K562 (cell line): Measurements from ENCODE around the gene CHRNB1. TPM values are rescaled to one million over a fixed set of nuclear protein-coding genes. Genes with fewer than 3 reads are reported as not detected.
A peak's percentile ranks its signal among the peaks of the same experiment; 100 is the strongest.

Source experiments
- BCOR ChIP-seq: fragments of 450-650 bp; IDR thresholded peaks from 2 replicates; pipeline ENCODE4 v1.6.1; 2016
- CBFA2T2 ChIP-seq: fragments of 450-650 bp; conservative IDR thresholded peaks from 2 replicates; pipeline ENCODE4 v1.6.1; 2017; ENCODE audit warnings: mild to moderate bottlenecking
- CBX3 ChIP-seq, 2 experiments: IDR thresholded peaks; 1 replicate in 1 of 2; 2 replicates in 1 of 2; pipeline ENCODE4 v1.6.1; 2012; ENCODE audit warnings: inconsistent platforms in 2 of 2, low read length in 2 of 2, borderline replicate concordance in 1 of 2, control low read depth in 1 of 2
- CREB1 ChIP-seq, 2 experiments: sonication (generic) in 1 of 2; formaldehyde crosslinking in 1 of 2; IDR thresholded peaks; 2 replicates each; pipeline versions ENCODE4 v1.6.1 to v1.8.0; 2012 to 2022; ENCODE audit warnings: inconsistent platforms in 1 of 2, mild to moderate bottlenecking in 1 of 2, missing genetic modification reagents in 1 of 2, moderate library complexity in 1 of 2
- CREM ChIP-seq: IDR thresholded peaks from 2 replicates; pipeline ENCODE4 v1.6.1; 2014; ENCODE audit warnings: antibody characterized with exemption, low read depth
- ETS2 ChIP-seq: IDR thresholded peaks from 2 replicates; pipeline ENCODE4 v1.6.1; 2016; ENCODE audit warnings: borderline replicate concordance, missing genetic modification characterization, mild to moderate bottlenecking, moderate library complexity, missing compliant biosample characterization; ENCODE audit not compliant: poor library complexity, severe bottlenecking
- ETV1 ChIP-seq: fragments of 450-650 bp; conservative IDR thresholded peaks from 2 replicates; pipeline ENCODE4 v1.6.1; 2016; ENCODE audit warnings: missing genetic modification characterization, control low read depth, low read depth, missing compliant biosample characterization
- HDAC1 ChIP-seq, 2 experiments: fragments of 450-650 bp; IDR thresholded peaks; 2 replicates each; pipeline ENCODE4 v1.6.1; 2016 to 2017; ENCODE audit warnings: inconsistent platforms in 1 of 2, mild to moderate bottlenecking in 1 of 2, moderate library complexity in 1 of 2
- HOXB6 ChIP-seq: fragments of 250-450 bp; sonication (Bioruptor Pico); IDR thresholded peaks from 2 replicates; pipeline ENCODE4 v1.5.1; 2022; ENCODE audit warnings: mild to moderate bottlenecking, borderline replicate concordance
- JUNB ChIP-seq: fragments of 450-650 bp; formaldehyde crosslinking; conservative IDR thresholded peaks from 2 replicates; pipeline ENCODE4 v1.4.0; 2020; ENCODE audit warnings: mild to moderate bottlenecking
- MTA3 ChIP-seq: fragments of 450-650 bp; formaldehyde crosslinking; IDR thresholded peaks from 2 replicates; pipeline ENCODE4 v1.6.1; 2017; ENCODE audit warnings: mild to moderate bottlenecking, borderline replicate concordance
- RBM25 ChIP-seq: fragments of 200-400 bp; formaldehyde crosslinking; IDR thresholded peaks from 2 replicates; pipeline ENCODE4 v1.6.1; 2018; ENCODE audit warnings: low read length, low read depth, moderate library complexity; ENCODE audit not compliant: severe bottlenecking
- RNF2 ChIP-seq: sonication (generic); IDR thresholded peaks from 2 replicates; pipeline ENCODE4 v1.6.1; 2016
- SMAD4 ChIP-seq: fragments of 250-450 bp; sonication (Bioruptor Pico); conservative IDR thresholded peaks from 2 replicates; pipeline ENCODE4 v1.8.0; 2021; ENCODE audit warnings: inconsistent platforms, mild to moderate bottlenecking, moderate library complexity
- SMARCA4 ChIP-seq: fragments of 450-650 bp; IDR thresholded peaks from 2 replicates; pipeline ENCODE4 v1.6.1; 2016
- TCFL5 ChIP-seq: fragments of 250-450 bp; sonication (Bioruptor Pico); conservative IDR thresholded peaks from 2 replicates; pipeline ENCODE4 v1.6.1; 2021; ENCODE audit warnings: mild to moderate bottlenecking, moderate library complexity, matching md5 sums
- TGIF2 ChIP-seq: sonication (generic); formaldehyde crosslinking; IDR thresholded peaks from 2 replicates; pipeline ENCODE4 v1.8.1; 2022; ENCODE audit warnings: mild to moderate bottlenecking, missing genetic modification reagents, moderate library complexity
- ZKSCAN8 ChIP-seq: fragments of 200-800 bp; sonication (Bioruptor generic); IDR thresholded peaks from 2 replicates; pipeline ENCODE4 v1.6.1; 2016; ENCODE audit warnings: missing genetic modification characterization, missing compliant biosample characterization
- ZNF263 ChIP-seq: sonication (generic); formaldehyde crosslinking; IDR thresholded peaks from 2 replicates; pipeline ENCODE4 v1.8.0; 2022; ENCODE audit warnings: mild to moderate bottlenecking, missing genetic modification reagents, borderline replicate concordance
- ZNF778 ChIP-seq: fragments of 450-650 bp; formaldehyde crosslinking; IDR thresholded peaks from 2 replicates; pipeline ENCODE4 v1.4.0; 2020; ENCODE audit warnings: mild to moderate bottlenecking, moderate library complexity
- ZNF785 ChIP-seq: fragments of 250-450 bp; sonication (Bioruptor Pico); IDR thresholded peaks from 2 replicates; pipeline ENCODE4 v1.4.0; 2020; ENCODE audit warnings: mild to moderate bottlenecking
- ZNF79 ChIP-seq: fragments of 250-450 bp; sonication (Bioruptor Pico); IDR thresholded peaks from 2 replicates; pipeline ENCODE4 v1.4.0; 2020; ENCODE audit warnings: low read depth, mild to moderate bottlenecking, moderate library complexity
- polyA plus RNA-seq, 8 experiments: library from polyadenylated mRNA; depleted of rRNA in 4 of 8; stranded (reverse) in 5 of 8; unstranded in 3 of 8; fragments of >200 nt; fragmentation: Nextera tagmentation in 2 of 8; fragmentation: Illumina TruSeq in 1 of 8; extraction: Ambion mirVana in 2 of 8; extraction: Trizol in 1 of 8; gene quantifications; 2 replicates each; pipeline versions ENCODE4 v1.2.1 to v1.2.3, GENCODE V29; 2011 to 2014; ENCODE audit warnings: inconsistent platforms in 1 of 8, missing spikeins in 1 of 8
- total RNA-seq, 7 experiments: library from RNA; depleted of rRNA in 6 of 7; stranded (reverse); fragments of >200 nt in 6 of 7; fragmentation: Illumina TruSeq in 2 of 7; extraction: Trizol in 2 of 7; gene quantifications; 2 replicates each; pipeline versions ENCODE4 v1.2.1 to v1.2.3, GENCODE V29; 2011 to 2021; ENCODE audit warnings: low replicate concordance in 1 of 7
- TF ChIP-seq, protein P1 (sequence below), 2 experiments: fragments of 250-450 bp in 1 of 2; fragments of 450-650 bp in 1 of 2; sonication (Bioruptor Pico) in 1 of 2; IDR thresholded peaks; 2 replicates each; pipeline versions ENCODE4 v1.6.1 to v1.8.0; 2016 to 2021; ENCODE audit warnings: mild to moderate bottlenecking in 2 of 2, moderate library complexity in 2 of 2, missing compliant biosample characterization in 1 of 2, missing genetic modification characterization in 1 of 2
- TF ChIP-seq, protein P2 (sequence below): sonication (generic); formaldehyde crosslinking; IDR thresholded peaks from 2 replicates; pipeline ENCODE4 v1.9.0; 2022; ENCODE audit warnings: mild to moderate bottlenecking, missing genetic modification reagents
- TF ChIP-seq, protein P3 (sequence below), 2 experiments: fragments of 200-800 bp in 1 of 2; sonication (Bioruptor generic) in 1 of 2; sonication (generic) in 1 of 2; formaldehyde crosslinking in 1 of 2; IDR thresholded peaks in 1 of 2; conservative IDR thresholded peaks in 1 of 2; 2 replicates each; pipeline versions ENCODE4 v1.5.0 to v1.6.1; 2016 to 2020; ENCODE audit warnings: missing compliant biosample characterization in 1 of 2, missing genetic modification characterization in 1 of 2, missing genetic modification reagents in 1 of 2
- TF ChIP-seq, protein P4 (sequence below): sonication (generic); IDR thresholded peaks from 2 replicates; pipeline ENCODE4 v1.6.1; 2016

CHRNB1 gene
- total and polyA plus RNA-seq, 9 of the 15 experiments (the other 6 are each of a cell fraction or from before 2014, with no cell fraction given), result 4.7 to 12.3 (median 6.8) TPM

DNA sequence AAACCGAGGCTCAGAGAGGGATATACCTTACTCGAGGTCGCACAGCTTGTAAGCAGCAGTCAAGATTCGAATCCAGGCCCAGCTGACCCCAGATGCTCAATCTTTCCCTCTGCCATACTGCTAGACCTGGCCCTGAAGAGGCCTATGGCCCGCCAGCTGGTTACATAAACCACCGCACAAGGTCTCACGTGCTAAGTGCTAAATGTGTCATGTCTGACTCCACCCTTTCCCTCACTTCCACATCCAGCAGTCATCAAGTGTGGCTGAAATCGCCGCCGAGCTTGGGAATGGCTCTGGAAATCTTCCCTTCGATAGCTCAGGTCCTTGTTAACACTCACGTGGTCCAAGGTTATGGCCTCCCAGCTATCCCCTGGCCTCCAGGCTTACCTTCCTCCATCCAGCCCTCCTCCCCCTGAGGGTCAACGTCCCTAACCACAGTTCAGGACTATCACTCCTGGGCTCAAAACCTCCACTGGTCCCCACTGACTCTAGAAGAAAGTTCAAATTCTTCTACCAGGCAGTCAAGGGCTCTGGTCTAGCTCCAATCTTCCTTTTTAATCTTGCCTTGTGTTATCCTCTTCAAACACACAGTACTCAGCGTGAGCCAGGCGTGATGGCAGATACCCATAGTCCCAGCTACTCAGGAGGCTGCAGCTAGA, 31.0 kb downstream of the CHRNB1 start (continued):
- TF ChIP-seq, protein P1, sequence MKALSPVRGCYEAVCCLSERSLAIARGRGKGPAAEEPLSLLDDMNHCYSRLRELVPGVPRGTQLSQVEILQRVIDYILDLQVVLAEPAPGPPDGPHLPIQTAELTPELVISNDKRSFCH (CRISPR knock-in tag; IDR thresholded peaks at IDR 0.05), result no peak
- TF ChIP-seq, protein P1 (tag; IDR thresholded peaks at IDR 0.05), result no peak
- no peak for TF ChIP-seq CREB1 (IDR thresholded peaks at IDR 0.05)
- 0 out of 2 replicates have a peak, but pooled peaks have one; percentile 49 for TF ChIP-seq CREB1 (CRISPR knock-in tag; IDR thresholded peaks at IDR 0.05)
- TF ChIP-seq TGIF2, result no peak
- TF ChIP-seq HOXB6 (CRISPR knock-in tag), result no peak
- TF ChIP-seq SMARCA4, result peak; percentile 73
- TF ChIP-seq HDAC1 (IDR thresholded peaks at IDR 0.05), result peak in 1 of 2 experiments; percentile 53; a peak in 1 of 4 replicates
- peak; percentile 32; the same call in 1 of the 2 replicates for TF ChIP-seq CREM
- TF ChIP-seq TCFL5 (CRISPR knock-in tag), result no peak
- no peak for TF ChIP-seq ZNF778
- peak; percentile 68 for TF ChIP-seq CBFA2T2
- TF ChIP-seq, protein P2, sequence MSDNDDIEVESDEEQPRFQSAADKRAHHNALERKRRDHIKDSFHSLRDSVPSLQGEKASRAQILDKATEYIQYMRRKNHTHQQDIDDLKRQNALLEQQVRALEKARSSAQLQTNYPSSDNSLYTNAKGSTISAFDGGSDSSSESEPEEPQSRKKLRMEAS (CRISPR knock-in tag), result peak; percentile 66
- no peak for TF ChIP-seq ZNF785 (CRISPR knock-in tag)
- TF ChIP-seq CBX3 (IDR thresholded peaks at IDR 0.05; ENCODE audit: borderline replicate concordance in 1 of 2, low read length in 2 of 2), result peak in 1 of 2 experiments; percentile 1; a peak in 1 of 3 replicates
- no peak for TF ChIP-seq ETS2 (tag)
- 0 out of 2 replicates have a peak, but pooled peaks have one; percentile 26 for TF ChIP-seq MTA3
- TF ChIP-seq, protein P3, sequence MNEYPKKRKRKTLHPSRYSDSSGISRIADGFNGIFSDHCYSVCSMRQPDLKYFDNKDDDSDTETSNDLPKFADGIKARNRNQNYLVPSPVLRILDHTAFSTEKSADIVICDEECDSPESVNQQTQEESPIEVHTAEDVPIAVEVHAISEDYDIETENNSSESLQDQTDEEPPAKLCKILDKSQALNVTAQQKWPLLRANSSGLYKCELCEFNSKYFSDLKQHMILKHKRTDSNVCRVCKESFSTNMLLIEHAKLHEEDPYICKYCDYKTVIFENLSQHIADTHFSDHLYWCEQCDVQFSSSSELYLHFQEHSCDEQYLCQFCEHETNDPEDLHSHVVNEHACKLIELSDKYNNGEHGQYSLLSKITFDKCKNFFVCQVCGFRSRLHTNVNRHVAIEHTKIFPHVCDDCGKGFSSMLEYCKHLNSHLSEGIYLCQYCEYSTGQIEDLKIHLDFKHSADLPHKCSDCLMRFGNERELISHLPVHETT (CRISPR knock-in tag; conservative IDR thresholded peaks at IDR 0.05 in 1 of 2, IDR thresholded peaks at IDR 0.05 in 1 of 2), result no peak
- TF ChIP-seq RNF2, result peak; percentile 61; the same call in 1 of the 2 replicates
- TF ChIP-seq ETV1, result no peak
- TF ChIP-seq JUNB (CRISPR knock-in tag), result no peak
- TF ChIP-seq BCOR, result peak; percentile 65
- TF ChIP-seq, protein P4, sequence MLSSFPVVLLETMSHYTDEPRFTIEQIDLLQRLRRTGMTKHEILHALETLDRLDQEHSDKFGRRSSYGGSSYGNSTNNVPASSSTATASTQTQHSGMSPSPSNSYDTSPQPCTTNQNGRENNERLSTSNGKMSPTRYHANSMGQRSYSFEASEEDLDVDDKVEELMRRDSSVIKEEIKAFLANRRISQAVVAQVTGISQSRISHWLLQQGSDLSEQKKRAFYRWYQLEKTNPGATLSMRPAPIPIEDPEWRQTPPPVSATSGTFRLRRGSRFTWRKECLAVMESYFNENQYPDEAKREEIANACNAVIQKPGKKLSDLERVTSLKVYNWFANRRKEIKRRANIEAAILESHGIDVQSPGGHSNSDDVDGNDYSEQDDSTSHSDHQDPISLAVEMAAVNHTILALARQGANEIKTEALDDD, result peak; percentile 72
- peak; percentile 40 for TF ChIP-seq RBM25
- TF ChIP-seq ZNF79, result no peak
- no peak; the same call in 1 of the 2 replicates for TF ChIP-seq ZNF263 (CRISPR knock-in tag)
- TF ChIP-seq ZKSCAN8, result peak; percentile 53; the same call in 1 of the 2 replicates
- 0 out of 2 replicates have a peak, but pooled peaks have one; percentile 53 for TF ChIP-seq SMAD4
